Transverse colon (tissue), 4 donors: ENCODE measurements around the gene MLLT1. TPM values are rescaled to one million over a fixed set of nuclear protein-coding genes. Genes with fewer than 3 reads are reported as not detected.
"Not testable (repeated sequence)": the region's sequence is repeated elsewhere in the genome, so short reads cannot be mapped to it uniquely, and the experiment has no call there.

ENCODE experiments used
- DNase-seq: peaks from one replicate; pipeline ENCODE4 v3.0.0-alpha.2; 2019
- H3K27ac ChIP-seq, 4 donors: fragments of 200-600 bp; sonication (generic); 2 replicates each; pipeline ENCODE4 v1.5.1; 2016 to 2018; ENCODE audit warnings: inconsistent platforms in 4 of 4
- H3K27me3 ChIP-seq: fragments of 200-600 bp; sonication (generic); 2 replicates; pipeline ENCODE4 v1.5.1; 2017; ENCODE audit warnings: inconsistent platforms
- H3K36me3 ChIP-seq, 4 donors: fragments of 200-600 bp; sonication (generic); 2 replicates each; pipeline ENCODE4 v1.5.1; 2017 to 2019; ENCODE audit warnings: inconsistent platforms in 4 of 4
- H3K4me1 ChIP-seq, 4 donors: fragments of 200-600 bp; sonication (generic); 2 replicates each; pipeline ENCODE4 v1.5.1; 2017 to 2020; ENCODE audit warnings: inconsistent platforms in 4 of 4
- H3K4me3 ChIP-seq, 4 donors: fragments of 200-600 bp; sonication (generic); 1 replicate in 1 of 4; 2 replicates in 3 of 4; pipeline versions ENCODE4 v1.5.1 to v1.6.1; 2017 to 2019; ENCODE audit warnings: inconsistent platforms in 4 of 4
- H3K9me3 ChIP-seq, 2 donors: fragments of 200-600 bp; sonication (generic); 2 replicates each; pipeline ENCODE4 v1.5.1; 2017 to 2019; ENCODE audit warnings: inconsistent platforms in 2 of 2
- EP300 ChIP-seq: sonication (generic); formaldehyde crosslinking; IDR thresholded peaks from one replicate; pipeline ENCODE4 v1.6.1; 2017; ENCODE audit warnings: antibody characterized with exemption, low read depth
- POLR2A ChIP-seq: fragments of 450-650 bp; IDR thresholded peaks from one replicate; pipeline ENCODE4 v1.6.1; 2016; ENCODE audit warnings: antibody characterized with exemption, mild to moderate bottlenecking, moderate library complexity
- POLR2AphosphoS5 ChIP-seq, 3 donors: sonication (generic); formaldehyde crosslinking; IDR thresholded peaks; one replicate each; pipeline ENCODE4 v1.6.1; 2016; ENCODE audit warnings: antibody characterized with exemption in 3 of 3
- WGBS, 2 donors: methylation state at CpG; one replicate each; pipeline ENCODE4 v1.1.5; 2018; ENCODE audit warnings: low coverage in 1 of 2; 5-methylcytosine and 5-hydroxymethylcytosine counted together
- in situ Hi-C, 4 donors: fragments of 200-750 bp; cut with MboI; loops; one replicate each; pipeline versions ENCODE4 v1.15.0 to v1.15.1; 2017; ENCODE audit warnings: low sequenced_read_pairs in 3 of 4, low pct_ligation_motif_present in 1 of 4, low pct_unique_long_range_greater_than_20kb in 1 of 4
- intact Hi-C: fragments of 100-400 bp; cut with DNase I; formaldehyde crosslinking; loops from one replicate; pipeline ENCODE4 v1.15.1; 2023; ENCODE audit warnings: low total_unique reads
- total RNA-seq, 4 donors: library from RNA; depleted of rRNA; stranded (reverse); fragments of >200 nt; gene quantifications; one replicate each; pipeline ENCODE4 v1.1.0, GENCODE V29; 2016
- TF ChIP-seq, protein P1 (sequence below), 5 experiments: fragments of 200-600 bp in 3 of 5; fragments of 450-650 bp in 2 of 5; sonication (generic) in 3 of 5; IDR thresholded peaks; 1 replicate in 2 of 5; 2 replicates in 3 of 5; pipeline ENCODE4 v1.5.1; 2016 to 2017; ENCODE audit warnings: antibody characterized with exemption in 5 of 5, inconsistent platforms in 3 of 5, mild to moderate bottlenecking in 2 of 5, moderate library complexity in 1 of 5

MLLT1 gene
- total RNA-seq, 4 donors from 2014 or later: 12.3 to 34.6 (median 19.7) TPM

GRCh38 chr19:6292006-6292405, 12.2 kb upstream of the MLLT1 start:
- intact Hi-C loops (loop anchor here (10.0 kb wide), 1 partner anchor 247 kb away; no protein-coding TSS in a partner anchor), in situ Hi-C loops (loop anchor here in 1 of 4 donors (25.0 kb wide), 1 partner anchor 105 kb away; no protein-coding TSS in a partner anchor)
- H3K9me3 ChIP-seq: peaks cover 45 to 48% of the 10 kb centered on the region in 2 donors

GRCh38 chr19:6288737-6289136, 9.0 kb upstream of the MLLT1 start:
- intact Hi-C loops: no loop called here
- in situ Hi-C loops: loop anchor here in 1 of 4 donors (25.0 kb wide), 1 partner anchor 101 kb away; no protein-coding TSS in a partner anchor
- WGBS, 2 donors: 100% methylated on average over 1 of the region's 1 CpG; no CpG with 5 or more reads in 1 of the 2 donors

More at GRCh38 chr19:6292006-6292405, 12.2 kb upstream of the MLLT1 start:
- H3K36me3 ChIP-seq: no peaks in the 10 kb centered on the region
- H3K4me3 ChIP-seq: no peak overlapping the region
- 54 to 66% methylated on average over 4 of the region's 4 CpGs for WGBS, 2 donors
- TF ChIP-seq POLR2A (no peak), POLR2AphosphoS5 (IDR thresholded peaks at IDR 0.05) (no peak), EP300 (no peak)
- TF ChIP-seq, protein P1, sequence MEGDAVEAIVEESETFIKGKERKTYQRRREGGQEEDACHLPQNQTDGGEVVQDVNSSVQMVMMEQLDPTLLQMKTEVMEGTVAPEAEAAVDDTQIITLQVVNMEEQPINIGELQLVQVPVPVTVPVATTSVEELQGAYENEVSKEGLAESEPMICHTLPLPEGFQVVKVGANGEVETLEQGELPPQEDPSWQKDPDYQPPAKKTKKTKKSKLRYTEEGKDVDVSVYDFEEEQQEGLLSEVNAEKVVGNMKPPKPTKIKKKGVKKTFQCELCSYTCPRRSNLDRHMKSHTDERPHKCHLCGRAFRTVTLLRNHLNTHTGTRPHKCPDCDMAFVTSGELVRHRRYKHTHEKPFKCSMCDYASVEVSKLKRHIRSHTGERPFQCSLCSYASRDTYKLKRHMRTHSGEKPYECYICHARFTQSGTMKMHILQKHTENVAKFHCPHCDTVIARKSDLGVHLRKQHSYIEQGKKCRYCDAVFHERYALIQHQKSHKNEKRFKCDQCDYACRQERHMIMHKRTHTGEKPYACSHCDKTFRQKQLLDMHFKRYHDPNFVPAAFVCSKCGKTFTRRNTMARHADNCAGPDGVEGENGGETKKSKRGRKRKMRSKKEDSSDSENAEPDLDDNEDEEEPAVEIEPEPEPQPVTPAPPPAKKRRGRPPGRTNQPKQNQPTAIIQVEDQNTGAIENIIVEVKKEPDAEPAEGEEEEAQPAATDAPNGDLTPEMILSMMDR (IDR thresholded peaks at IDR 0.05): no peak
- no peaks in the 10 kb centered on the region for H3K27me3 ChIP-seq
- no peak for DNase-seq
- H3K4me1 ChIP-seq: no peaks in the 10 kb centered on the region
- no peak overlapping the region for H3K27ac ChIP-seq

GRCh38 chr19:6287269-6287885, 7.6 kb upstream of the MLLT1 start:
- TF ChIP-seq POLR2A (no peak), POLR2AphosphoS5 (IDR thresholded peaks at IDR 0.05) (no peak), EP300 (no peak)
- TF ChIP-seq, protein P1 (IDR thresholded peaks at IDR 0.05): no peak
- 89% methylated on average over 6 of the region's 6 CpGs; no CpG with 5 or more reads in 1 of the 2 donors for WGBS, 2 donors
- Histone ChIP-seq H3K4me3 (no peak overlapping the region), H3K27me3 (no peaks in the 10 kb centered on the region), H3K36me3 (no peaks in the 10 kb centered on the region), H3K4me1 (no peaks in the 10 kb centered on the region), H3K27ac (no peak overlapping the region), H3K9me3 (peaks cover 45 to 48% of the 10 kb centered on the region in 2 donors)
- in situ Hi-C loops: loop anchor here in 1 of 4 donors (25.0 kb wide), 1 partner anchor 100 kb away; no protein-coding TSS in a partner anchor
- no peak for DNase-seq
- intact Hi-C loops: no loop called here

More at GRCh38 chr19:6288737-6289136, 9.0 kb upstream of the MLLT1 start:
- DNase-seq: no peak
- H3K27me3 ChIP-seq: no peaks in the 10 kb centered on the region
- no peak overlapping the region for H3K4me3 ChIP-seq
- TF ChIP-seq, protein P1 (IDR thresholded peaks at IDR 0.05): no peak
- TF ChIP-seq POLR2A: no peak
- no peak for TF ChIP-seq EP300
- TF ChIP-seq POLR2AphosphoS5 (IDR thresholded peaks at IDR 0.05): no peak
- peaks cover 50 to 58% of the 10 kb centered on the region in 2 donors for H3K9me3 ChIP-seq
- H3K27ac ChIP-seq: no peak overlapping the region
- no peaks in the 10 kb centered on the region for H3K36me3 ChIP-seq
- no peaks in the 10 kb centered on the region for H3K4me1 ChIP-seq

DNA sequence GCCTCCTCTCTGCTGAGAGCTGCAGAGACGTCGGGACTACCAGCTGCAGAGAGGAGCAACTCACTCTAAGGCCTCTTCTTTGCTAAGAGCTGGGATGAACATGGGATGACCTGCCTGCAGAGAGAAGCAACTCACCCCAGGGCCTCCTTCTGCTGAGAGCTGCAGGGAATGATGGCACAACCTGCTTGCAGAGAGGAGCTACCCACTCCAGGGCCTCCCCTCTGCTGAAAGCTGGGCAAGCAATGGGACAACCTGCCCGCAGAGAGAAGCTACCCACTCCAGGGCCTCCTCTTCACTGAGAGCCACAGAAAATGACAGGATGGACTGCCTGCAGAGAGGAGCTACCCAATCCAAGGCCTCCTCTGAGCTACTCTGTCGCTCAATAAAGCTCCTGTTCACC, 6.9 kb upstream of the MLLT1 start:
- peaks cover 38 to 41% of the 10 kb centered on the region in 2 donors for H3K9me3 ChIP-seq
- WGBS, 2 donors: 86% methylated on average over 4 of the region's 4 CpGs; no CpG with 5 or more reads in 1 of the 2 donors
- H3K4me1 ChIP-seq: no peaks in the 10 kb centered on the region
- intact Hi-C loops: no loop called here
- no peak for TF ChIP-seq POLR2A
- TF ChIP-seq, protein P1 (IDR thresholded peaks at IDR 0.05): no peak
- no peak for TF ChIP-seq POLR2AphosphoS5 (IDR thresholded peaks at IDR 0.05)
- no peak for TF ChIP-seq EP300
- H3K27ac ChIP-seq: no peak overlapping the region
- DNase-seq: no peak
- H3K36me3 ChIP-seq: no peaks in the 10 kb centered on the region
- no peak overlapping the region for H3K4me3 ChIP-seq
- in situ Hi-C loops: loop anchor here in 1 of 4 donors (25.0 kb wide), 1 partner anchor 99 kb away; no protein-coding TSS in a partner anchor
- no peaks in the 10 kb centered on the region for H3K27me3 ChIP-seq

GRCh38 chr19:6282393-6282792, 2.6 kb upstream of the MLLT1 start:
- H3K4me1 ChIP-seq: peaks cover 15 to 22% (median 18%) of the 10 kb centered on the region in 4 donors
- H3K4me3 ChIP-seq, H3K27me3 ChIP-seq, H3K36me3 ChIP-seq, H3K27ac ChIP-seq, DNase-seq: not testable (repeated sequence)
- H3K9me3 ChIP-seq: peaks cover 12 to 14% of the 10 kb centered on the region in 2 donors
- 88 to 90% methylated on average over 4 to 6 of the region's 6 CpGs for WGBS, 2 donors
- intact Hi-C loops: loop anchor here (5.0 kb wide), 1 partner anchor 65 kb away; no protein-coding TSS in a partner anchor
- in situ Hi-C loops: loop anchor here in 1 of 4 donors (25.0 kb wide), 1 partner anchor 95 kb away; no protein-coding TSS in a partner anchor
